Kidney capillary endothelial cell (primary cell): ENCODE results near the gene ARFGAP3.
A peak's percentile ranks its signal among the peaks of the same experiment; 100 is the strongest.

Experiments
- DNase-seq: peaks from one replicate; pipeline ENCODE4 v3.0.0-alpha.2; 2018; ENCODE audit warnings: low spot score

The ARFGAP3 gene

GRCh38 chr22:42819412-42820044 lies 37.5 kb downstream of the ARFGAP3 start:
- DNase-seq, result no peak

DNA sequence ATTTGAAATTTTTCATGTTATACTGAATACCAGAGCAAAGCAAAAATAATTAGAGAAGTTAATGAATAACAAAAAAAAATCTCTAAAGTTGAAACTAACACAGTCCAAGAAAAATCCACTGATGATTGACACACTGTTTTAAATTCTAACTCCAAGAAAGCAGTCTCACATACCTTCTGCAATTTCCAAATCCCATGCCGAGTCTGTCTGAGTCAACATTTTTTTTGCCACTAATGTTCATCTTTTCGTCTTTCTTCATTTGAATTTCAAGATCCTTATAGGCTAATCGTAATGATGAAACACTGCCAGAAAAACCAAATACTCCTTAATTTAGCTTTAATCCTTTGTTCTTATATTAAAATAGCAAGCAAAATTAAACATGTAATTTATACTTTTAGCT lies 39.5 kb downstream of the ARFGAP3 start:
- no peak for DNase-seq

- no peak for DNase-seq
Observed at GRCh38 chr22:42816336-42816735, 40.7 kb downstream of the ARFGAP3 start.

DNA sequence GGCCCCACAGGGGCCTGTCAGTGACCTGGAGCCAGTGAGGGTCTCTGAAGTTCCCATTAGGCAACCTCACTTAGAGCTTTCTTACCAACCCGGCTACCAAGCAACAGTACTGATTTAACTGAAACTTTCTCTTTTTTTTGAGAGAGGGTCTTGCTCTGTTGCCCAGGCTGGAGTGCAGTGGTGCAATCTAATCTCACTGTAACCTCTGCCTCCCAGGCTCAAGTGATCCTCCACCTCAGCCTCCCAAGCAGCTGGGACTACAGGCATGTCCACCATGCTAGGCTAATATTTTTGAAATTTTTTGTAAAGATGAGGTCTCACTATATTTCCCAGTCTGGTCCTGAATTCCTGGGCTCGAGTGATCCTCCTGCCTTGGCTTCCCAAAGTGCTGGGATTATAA lies 42.5 kb downstream of the ARFGAP3 start:
- DNase-seq, result no peak

DNA sequence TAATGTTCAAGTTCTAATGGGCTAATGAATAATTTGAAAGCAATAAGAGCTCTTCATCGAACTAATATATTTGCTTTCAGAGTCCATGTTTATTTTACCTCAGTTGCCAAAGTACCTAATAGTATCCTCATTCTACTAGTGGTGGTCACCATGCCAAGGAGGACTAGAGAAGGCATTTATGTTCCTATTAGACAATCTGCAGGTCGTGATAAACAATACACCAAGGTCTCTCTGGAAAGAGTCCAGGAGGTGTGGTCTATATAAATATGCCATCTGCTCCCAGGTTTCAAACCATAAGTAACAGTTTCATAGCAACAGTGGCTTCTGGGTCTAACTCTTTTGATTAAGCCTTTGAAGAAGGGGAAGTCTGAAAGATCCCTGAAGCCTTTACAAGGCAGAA lies 42.9 kb downstream of the ARFGAP3 start:
- no peak for DNase-seq

- DNase-seq, result no peak
Observed at GRCh38 chr22:42813501-42813900, 43.6 kb downstream of the ARFGAP3 start.

- no peak for DNase-seq
Observed at GRCh38 chr22:42811459-42811858, 45.6 kb downstream of the ARFGAP3 start.

DNA sequence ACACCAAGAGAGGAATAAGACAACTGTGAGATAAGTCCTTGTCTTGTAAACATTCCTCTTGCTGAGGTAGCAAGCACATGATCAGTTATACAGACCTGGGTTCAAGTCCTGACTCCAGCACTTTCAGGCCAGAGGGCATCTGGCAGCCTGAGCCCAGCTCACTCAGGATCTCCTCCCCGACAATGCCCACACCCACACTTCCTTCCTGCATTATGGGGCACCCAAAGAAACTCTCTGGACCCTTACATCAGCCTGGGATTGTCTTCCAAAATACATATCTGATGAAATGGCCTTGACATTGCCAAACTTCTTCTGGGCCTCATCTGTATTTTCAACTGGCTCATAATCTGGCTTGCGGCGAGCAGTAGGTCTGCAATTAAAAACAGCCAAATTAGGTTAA lies 48.6 kb downstream of the ARFGAP3 start:
- no peak for DNase-seq

GRCh38 chr22:42807185-42807584 lies 49.9 kb downstream of the ARFGAP3 start:
- no peak for DNase-seq

GRCh38 chr22:42805998-42806830 lies 50.9 kb downstream of the ARFGAP3 start:
- peak; percentile 29 for DNase-seq

DNA sequence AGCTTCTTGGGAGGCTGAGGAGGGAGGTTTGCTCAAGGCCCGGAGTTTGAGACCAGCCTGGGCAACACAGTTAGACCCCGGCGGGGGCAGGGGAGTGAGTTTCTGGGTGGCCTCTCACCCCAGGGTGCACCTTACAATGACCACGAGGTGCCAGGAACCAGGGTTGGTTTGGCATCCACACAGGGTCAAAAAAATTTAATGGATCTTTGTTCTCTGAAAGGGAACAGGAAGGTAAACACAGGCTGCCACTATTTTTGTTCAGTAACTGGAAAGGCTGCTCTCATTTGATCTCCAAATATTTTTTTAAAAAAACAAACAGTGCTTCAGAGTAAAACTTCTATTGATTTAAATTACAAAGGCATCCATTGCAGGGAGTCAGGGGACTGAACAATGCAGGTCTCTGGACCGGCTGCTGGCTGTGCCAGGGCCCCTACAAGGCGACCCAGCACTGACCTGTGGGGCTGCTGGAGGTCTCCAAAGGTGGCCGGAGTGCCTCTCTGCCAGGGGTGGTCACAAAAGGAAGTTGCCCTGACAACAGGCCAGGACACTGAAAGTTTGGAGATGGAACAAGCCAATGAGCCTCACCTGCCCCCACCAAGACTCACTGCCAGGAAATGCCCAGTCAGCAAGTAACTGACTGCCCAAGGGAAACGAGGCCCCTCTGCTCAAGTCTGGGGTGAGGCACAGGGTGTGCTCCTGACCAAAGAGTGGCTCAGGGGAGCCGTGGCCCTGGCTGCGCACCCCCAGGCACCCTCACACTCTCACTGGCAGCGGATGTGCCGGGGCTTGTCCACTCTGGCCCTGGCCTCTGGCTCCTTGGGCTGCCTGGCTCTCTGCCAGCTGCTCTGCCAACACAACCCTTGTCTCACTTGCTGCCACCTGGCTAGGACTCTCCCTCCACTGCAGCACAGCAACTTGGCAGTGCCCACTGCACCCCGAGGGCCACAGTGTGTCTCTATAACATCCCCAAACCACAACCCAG lies 51.8 kb downstream of the ARFGAP3 start:
- DNase-seq, result no peak

DNA sequence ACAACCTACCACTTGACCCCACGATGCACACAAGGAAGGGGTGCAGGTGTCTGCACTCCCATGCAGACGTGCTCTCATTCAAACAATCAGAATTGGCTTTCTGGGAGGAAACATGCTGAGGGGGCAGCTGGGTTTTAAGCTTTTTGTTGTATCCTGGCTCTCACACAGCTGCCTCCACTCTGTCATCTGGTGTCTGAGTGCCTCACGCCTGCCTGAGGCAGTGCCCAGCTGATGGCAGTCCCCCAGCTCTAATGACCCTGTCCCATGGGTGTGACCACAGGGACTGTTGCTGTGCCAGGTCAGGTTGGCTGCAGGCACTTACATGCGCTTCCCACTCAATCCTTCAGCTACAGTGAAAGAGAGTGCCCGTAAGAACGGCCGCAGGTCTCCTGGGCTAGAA lies 53.7 kb downstream of the ARFGAP3 start:
- DNase-seq, result no peak

GRCh38 chr22:42801252-42802080 lies 55.6 kb downstream of the ARFGAP3 start:
- DNase-seq, result no peak

GRCh38 chr22:42800451-42801251 lies 56.4 kb downstream of the ARFGAP3 start:
- DNase-seq, result no peak

- DNase-seq, result no peak
Observed at GRCh38 chr22:42799461-42800405, 57.3 kb downstream of the ARFGAP3 start.

GRCh38 chr22:42799061-42799460 lies 58.0 kb downstream of the ARFGAP3 start:
- DNase-seq, result no peak

GRCh38 chr22:42797011-42797410 lies 60.1 kb downstream of the ARFGAP3 start:
- DNase-seq, result peak; percentile 21

DNA sequence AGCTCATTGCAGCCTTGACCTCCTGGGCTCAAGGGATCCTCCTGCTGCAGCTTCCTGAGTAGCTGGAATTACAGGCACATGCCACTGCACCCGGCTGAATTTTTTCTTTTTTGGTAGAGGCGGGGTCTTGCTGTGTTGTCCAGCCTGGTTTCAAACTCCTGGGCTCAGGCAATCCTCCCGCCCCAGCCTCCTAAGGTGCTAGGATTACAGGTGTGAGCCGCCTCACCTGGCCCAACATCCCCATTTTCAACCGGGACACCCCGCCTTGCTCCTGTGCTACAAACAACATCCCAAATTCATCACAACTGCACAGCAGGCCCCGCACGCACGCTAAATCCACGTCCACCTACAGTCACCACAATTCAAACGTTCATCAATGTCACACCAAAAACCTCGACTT lies 61.0 kb downstream of the ARFGAP3 start:
- no peak for DNase-seq
